HG03064 (cell line): ENCODE data around the gene LAMA5.
A peak's percentile ranks its signal among the peaks of the same experiment; 100 is the strongest.

Experiments used
- ATAC-seq: cut with Tn5 transposase; IDR thresholded peaks from one replicate; pipeline ENCODE4 v1.9.1; 2021; ENCODE audit warnings: low read depth; ENCODE audit not compliant: unreplicated experiment

The LAMA5 gene

GRCh38 chr20:62391165-62392076 is 24.3 kb upstream of the LAMA5 start:
- no peak for ATAC-seq

GRCh38 chr20:62390317-62391164 is 23.4 kb upstream of the LAMA5 start:
- ATAC-seq: no peak

GRCh38 chr20:62389601-62390087 is 22.5 kb upstream of the LAMA5 start:
- no peak for ATAC-seq

- ATAC-seq: no peak
Measured at GRCh38 chr20:62388839-62389600, 21.9 kb upstream of the LAMA5 start.

GRCh38 chr20:62387933-62388635 is 21.0 kb upstream of the LAMA5 start:
- ATAC-seq: no peak

DNA sequence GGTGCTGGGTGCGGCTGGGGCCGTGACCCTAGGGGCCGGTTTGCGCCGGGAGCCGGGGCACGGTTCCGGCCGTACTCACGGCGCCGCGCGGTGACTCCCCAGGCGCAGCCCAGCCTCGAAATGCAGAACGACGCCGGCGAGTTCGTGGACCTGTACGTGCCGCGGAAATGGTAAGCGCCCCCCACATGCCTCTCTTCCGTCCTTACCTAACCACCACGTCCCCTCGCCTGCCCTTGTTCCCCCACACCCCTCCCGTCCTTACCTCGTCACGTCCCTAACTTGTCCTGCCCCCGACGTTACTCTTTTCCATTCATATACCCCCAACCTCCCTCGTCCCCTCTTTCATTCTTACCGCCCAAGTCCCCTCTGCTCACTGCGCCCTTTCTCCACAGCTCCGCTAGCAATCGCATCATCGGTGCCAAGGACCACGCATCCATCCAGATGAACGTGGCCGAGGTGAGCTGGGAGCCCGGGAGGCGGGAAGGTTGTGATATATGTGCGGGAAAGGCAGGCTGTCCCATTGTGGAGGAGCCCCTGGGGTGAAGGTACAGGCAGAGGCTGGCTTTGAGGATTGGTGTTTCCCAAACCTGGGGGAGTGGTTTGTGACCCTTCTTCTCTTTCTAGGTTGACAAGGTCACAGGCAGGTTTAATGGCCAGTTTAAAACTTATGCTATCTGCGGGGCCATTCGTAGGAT is 20.3 kb upstream of the LAMA5 start:
- no peak for ATAC-seq

DNA sequence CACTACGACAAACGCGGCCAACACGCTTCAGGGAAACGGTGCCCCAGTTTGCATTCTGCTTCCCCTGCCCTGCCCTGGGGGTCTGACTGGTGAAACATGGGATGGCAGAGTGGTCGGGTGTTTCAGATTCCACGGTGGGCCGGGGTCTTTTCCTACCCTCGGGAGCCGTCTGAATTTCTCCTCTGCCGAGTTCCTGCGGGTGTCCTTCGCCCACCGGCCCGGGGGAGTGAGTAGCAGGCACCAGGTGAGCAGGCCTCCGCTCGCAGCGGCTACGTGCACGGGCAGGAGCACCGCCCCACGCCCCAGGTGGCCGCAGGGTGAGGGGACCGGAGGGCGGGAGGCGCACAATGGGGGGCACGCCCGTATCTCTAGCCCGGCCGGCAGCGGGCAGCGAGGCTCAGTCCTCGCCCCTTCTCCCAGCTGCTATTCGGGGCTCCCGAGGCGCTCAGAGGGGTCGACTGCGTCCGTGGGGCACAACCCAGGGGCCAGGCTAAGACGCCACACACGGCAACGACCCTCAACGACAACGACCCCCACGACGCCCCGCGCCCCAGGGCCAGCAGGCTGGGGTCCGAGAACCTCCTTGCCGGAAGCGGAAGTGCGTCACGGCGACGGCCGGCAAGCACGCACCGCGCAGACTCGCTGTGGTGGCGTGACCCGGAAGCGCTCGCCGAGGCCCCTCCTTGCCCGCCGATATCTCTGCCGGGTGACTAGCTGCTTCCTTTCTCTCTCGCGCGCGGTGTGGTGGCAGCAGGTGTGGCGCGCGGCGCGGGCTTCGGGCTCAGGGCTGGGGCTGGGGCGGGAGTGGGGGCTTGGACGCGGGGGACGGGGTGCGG is 19.5 kb upstream of the LAMA5 start, which contains the start of gene RPS21:
RPS21 (plus strand) TSS at position 721 of the 836 bp plus-strand sequence. CDS start 236 bp downstream, outside the sequence.
- peak; percentile 64 for ATAC-seq

DNA sequence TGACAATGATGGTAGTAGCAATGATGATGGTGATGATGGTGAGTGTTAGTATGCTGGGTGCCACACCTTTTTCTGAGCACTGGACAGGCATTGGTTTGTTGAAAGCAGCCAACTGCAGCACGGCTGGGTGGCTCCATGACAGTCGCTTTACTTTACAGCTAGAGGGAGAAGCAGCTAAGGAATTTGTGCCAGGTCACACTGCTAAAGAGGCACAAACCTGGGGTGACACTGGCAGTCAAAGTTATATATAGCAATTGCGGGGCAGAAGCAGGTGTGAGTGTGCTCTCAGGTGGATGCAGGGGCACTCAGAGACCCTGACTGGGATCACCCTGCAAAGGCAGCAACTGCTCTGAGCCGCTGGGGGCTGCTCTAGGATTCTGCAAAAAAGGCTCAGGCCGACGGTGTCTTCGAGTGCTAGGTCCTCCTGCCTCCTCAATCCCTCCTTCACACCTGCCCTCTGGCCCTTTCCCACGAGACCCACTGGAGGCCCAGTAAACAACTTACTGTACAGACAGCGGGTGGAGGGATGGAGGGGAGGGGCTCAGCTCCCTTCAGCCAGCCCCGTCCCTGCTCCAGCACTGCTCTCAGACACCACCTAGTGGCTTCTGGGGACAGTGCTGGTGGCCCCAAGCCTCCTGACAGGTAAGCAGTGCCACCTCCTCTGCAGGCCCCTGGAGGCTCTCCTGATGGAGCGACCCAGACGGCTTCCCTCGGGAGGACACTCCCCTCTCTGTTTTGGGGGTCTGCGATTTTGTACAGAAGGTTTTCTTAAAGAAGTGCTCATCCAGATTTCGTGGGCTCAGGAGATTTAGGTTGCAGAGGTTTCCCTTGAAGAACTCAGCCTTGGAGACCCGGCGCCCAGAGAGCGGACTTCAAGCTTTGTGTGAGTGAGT is 15.4 kb upstream of the LAMA5 start:
- ATAC-seq: no peak

DNA sequence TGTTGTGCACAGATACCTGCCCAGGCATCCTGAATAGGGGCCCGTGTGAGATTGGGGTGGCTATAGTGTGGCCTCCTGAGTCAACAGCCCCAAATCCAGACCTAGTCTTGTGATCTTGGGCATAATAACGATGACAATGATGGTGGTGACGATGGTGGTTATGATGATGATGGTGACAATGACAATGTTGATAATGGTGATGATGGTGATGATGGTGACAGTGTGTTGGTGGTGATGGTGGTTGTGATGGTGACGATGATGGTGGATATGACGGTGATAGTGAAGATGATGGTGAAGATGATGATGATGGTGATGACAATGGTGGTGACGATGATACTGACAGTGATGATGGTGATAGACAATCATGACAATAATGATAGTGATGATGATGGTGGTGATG is 14.7 kb upstream of the LAMA5 start:
- ATAC-seq: no peak

GRCh38 chr20:62381202-62381797 is 14.2 kb upstream of the LAMA5 start:
- no peak for ATAC-seq

GRCh38 chr20:62378215-62378614 is 11.1 kb upstream of the LAMA5 start:
- ATAC-seq: no peak

DNA sequence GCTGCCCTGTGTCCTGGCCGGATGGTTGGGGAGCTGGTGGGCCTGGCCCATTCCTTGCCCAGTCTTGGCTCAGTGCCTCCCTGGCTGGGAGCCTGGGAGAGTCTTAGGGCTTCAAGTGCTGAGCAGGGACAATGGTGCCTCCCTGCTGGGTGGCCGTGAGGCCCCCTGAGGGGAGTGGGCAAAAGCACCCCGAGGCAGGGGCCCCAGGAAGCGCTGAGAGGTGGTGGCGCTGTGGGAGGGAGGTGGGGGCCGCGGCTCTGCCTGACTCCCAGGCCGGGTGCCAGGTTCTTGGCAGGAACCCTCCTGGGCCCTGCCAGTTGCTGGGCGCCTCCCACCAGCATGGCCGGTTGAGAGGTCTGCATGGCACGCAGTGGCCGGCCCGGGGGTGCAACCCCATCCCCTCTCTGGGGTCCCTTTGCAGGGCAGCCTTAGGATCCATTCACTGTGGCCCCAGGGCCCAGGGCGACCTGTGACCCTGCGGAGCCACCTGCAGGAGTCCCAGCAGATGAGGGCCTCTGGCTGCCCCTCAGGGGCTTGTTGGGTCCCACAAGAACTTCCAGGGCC is 10.6 kb upstream of the LAMA5 start:
- no peak for ATAC-seq

- no peak for ATAC-seq
Measured at GRCh38 chr20:62377064-62377461, 10.0 kb upstream of the LAMA5 start.

GRCh38 chr20:62376112-62377063 is 9.3 kb upstream of the LAMA5 start:
- ATAC-seq: no peak

DNA sequence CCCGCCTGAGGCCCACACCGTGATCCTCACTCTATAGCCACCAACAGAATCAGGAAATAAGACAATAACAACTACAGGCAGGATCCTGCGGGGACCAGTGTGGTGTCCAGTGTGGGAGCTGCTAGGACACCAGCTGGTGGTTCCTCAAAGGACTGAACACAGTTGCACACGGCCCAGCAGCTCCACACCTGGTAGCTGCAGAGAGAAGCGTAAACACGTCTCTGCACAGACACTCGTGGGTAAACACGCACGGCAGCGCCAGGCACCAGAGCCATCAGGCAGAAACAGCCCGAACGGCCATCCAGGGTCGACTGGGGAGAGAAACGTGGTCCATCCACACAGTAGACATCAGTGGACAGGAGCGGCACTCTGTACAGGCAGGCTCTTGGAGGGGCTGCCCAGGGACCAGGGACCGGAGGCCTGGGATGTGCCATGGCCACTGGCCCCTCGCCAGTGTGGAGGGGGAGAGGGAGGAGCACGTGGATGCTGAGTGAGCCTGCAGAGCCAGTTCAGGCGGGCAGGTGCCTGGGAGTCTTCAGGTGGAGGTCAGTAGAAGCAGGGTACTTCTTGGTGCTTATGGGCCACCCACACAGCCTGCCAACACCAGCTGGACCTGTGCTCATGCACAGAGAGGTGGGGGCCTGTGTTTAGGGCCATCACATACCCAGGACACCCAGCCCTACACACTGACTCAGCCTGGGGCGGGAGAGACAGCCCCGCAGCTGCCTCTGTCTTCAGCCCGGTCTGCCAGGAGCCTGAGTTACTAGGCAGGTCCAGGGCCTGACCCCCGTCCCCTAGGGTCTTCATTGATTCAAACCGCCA is 7.4 kb upstream of the LAMA5 start:
- no peak for ATAC-seq
